GM18499 (cell line): Measurements from ENCODE around the gene TRIM54.
"Not testable (repeated sequence)": the region's sequence is repeated elsewhere in the genome, so short reads cannot be mapped to it uniquely, and the experiment has no call there.

Experiments used
- ATAC-seq: cut with Tn5 transposase; IDR thresholded peaks from one replicate; pipeline ENCODE4 v1.9.1; 2021; ENCODE audit warnings: moderate number of reproducible peaks; ENCODE audit not compliant: insufficient read depth, unreplicated experiment

Gene TRIM54

GRCh38 chr2:27307545-27308358 lies 25.5 kb downstream of the TRIM54 start:
- ATAC-seq = no peak

- no peak for ATAC-seq
Measured at GRCh38 chr2:27308359-27308881, 26.2 kb downstream of the TRIM54 start, which contains the start of gene UCN. UCN (minus strand) TSS chr2:27308445; CDS start chr2:27307895, 550 bp downstream.

DNA sequence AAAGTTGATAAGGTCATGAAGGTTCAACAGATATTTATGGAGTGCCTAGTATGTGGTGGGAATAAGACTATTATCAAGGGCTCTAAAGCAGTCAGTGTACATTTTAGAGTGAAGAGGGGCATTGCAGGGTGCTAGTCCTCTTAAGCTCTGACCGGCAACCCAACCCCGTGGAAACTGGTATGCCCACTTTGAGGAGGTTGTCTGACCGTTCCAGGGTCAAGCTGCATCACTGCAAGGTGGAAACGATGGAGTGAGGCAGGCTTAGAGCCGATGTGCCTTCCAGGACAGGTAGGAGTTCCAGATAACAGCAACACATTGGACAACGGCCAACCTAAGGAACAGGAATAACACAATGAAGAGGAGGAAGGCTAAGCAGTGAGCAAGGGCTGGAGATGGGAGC lies 27.4 kb downstream of the TRIM54 start:
- no peak for ATAC-seq

DNA sequence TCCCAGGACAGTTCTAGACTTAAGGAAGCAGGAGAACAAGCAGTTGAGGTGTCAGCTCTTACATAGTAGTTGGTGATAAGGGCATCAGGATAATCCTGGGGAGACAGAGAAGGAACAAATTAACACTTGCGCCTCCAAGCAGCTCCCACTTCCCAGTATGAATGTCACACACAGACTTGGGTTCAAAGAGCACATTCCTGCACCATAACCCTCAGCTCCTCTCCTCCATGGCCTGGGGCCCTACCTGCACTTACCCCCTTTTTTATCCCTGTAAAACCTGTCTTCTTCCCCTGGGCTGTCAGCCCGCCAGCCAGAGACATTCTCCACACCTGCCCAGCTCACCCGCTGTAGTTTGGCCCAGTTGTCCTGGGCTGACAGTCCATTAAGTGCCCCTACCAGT lies 29.9 kb downstream of the TRIM54 start:
- no peak for ATAC-seq

DNA sequence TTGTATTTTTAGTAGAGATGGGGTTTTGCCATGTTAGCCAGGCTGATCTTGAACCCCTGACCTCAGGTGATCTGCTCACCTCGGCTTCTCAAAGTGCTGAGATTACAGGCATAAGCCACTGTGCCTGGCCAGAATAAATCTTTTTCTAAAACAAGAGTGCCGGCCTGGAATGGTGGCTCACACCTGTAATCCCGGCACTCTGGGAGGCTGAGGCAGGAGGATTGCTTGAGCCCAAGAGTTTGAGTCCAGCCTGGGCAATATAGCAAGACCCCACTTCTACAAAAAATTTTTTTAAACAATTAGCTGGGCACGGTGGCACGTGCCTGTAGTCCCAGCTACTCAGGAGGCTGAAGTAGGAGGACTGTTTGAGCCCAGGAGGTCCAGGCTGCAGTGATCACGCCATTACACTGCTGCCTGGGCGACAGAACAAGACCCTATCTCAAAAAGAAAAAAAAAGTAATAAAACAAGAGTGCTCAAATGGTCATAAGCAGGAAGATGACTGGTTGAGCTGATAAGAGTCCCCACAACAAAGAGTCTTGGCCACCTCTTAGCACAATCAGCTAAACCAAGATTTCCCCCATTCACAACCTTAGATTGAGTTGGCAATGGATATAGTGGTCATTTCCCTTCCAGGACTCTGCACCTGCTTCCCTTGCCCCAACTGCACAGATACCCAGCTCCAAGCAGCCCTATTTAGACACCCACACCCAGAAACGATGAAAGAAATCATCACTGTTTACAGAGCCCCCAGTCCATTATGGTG lies 31.8 kb downstream of the TRIM54 start:
- no peak for ATAC-seq

- no peak for ATAC-seq
Measured at GRCh38 chr2:27314709-27315108, 32.5 kb downstream of the TRIM54 start.

GRCh38 chr2:27315122-27315521 lies 32.9 kb downstream of the TRIM54 start:
- ATAC-seq = no peak

DNA sequence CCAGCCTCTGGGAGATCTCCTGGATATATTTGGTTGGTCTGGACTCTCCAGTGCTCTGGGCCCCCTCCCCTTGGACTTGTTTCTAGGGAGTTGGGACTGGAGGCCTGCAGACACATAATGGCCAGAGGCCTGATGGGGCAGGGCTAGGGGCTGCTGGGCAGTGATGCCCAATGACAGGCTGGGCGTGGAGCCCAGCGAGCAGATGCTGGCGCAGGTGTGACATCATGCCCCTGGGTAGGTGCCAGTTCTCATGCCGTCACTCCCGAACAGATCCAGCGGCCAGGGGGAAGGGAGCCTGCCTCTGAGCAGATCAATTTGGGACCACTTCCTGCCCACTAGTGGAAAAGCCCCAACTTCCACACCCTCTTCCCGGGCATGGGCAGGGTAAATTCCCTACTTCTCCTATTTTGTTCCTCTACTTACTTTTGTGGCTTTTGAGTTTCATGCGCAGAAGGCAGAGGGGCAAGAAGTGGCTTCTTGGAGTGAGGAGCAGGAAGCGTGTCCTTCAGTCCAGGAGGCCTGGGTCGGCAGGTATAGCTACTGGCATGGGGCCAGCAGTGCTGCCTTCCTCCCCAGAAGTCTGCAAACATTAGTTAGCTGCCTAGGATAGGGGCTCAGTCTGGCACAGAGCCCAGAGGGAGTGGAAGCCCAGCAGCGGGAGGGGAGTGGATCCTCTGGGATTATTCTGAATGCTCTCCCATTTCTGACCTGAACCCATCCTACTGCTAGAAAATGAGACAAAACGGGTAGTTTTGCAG lies 34.6 kb downstream of the TRIM54 start:
- no peak for ATAC-seq

GRCh38 chr2:27319839-27320238 lies 37.6 kb downstream of the TRIM54 start:
- ATAC-seq = not testable (repeated sequence)

DNA sequence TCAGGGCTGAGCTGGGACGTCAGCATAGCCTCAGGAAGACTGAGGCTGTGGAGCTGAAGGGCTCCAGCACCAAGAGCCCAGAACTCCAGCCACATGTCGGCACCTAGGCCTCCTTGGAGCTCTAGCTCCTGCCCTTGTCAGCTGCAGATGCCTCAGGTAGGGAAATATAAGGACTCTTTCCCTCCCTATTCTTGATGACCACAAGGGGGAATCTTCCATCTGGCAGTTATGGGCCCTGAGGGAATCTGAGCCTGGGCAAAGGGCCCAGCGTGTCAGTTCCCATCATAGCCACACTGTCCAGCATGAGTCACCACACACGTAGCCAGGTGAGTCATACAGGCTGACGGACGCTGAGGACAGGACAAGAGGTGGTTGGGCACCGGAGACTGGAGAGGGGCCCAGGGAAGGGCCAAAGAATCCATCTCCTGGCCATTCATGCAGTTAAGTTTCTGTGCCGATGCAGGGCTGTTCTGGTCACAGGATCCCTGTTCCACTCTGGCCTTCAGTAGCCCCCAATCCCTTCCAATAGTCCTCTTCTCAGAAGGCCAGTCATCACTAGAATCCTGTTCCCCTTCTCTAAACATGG lies 38.8 kb downstream of the TRIM54 start:
- no peak for ATAC-seq

GRCh38 chr2:27322301-27322765 lies 40.1 kb downstream of the TRIM54 start:
- ATAC-seq = no peak

DNA sequence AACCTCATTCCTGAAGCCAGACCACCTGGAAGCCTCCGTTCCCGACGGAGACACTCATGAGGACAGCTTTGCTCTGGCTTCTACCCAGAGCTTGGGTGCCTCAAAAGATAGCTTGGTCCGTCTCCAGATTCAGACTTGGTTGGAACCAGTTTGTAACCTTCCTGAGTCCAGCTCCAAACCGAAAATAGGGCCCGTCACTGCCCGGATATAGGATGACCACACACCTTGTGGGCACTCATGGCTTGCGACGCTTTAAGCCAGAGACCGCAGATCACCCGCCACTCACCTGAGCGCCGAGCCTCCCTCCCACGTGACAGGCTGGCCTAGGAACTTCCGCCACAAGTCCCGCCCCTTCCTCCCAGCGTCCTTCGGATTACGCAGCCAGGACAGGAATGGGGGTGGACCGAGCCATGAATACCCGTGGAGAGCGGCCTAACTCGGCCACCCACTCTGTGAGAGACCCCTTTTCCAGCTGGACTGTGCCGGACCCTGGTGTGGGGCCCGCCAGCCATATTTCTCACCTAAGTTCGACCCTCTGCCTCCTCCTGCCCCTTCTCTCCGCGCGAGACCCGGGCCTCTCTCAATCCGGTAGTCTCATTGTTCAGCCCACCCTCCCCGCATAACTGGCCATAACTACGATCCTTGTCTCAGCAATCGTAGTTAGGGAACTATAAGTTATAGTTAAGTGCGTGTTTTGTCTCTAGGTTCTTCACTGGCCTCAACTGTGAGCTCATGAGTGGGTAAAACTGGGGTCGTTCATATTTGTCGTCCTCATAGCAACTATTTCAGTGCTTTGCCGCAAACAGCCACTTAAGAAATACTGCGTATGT lies 40.8 kb downstream of the TRIM54 start, which contains the start of gene MPV17:
Gene MPV17 (minus strand): TSS at position 332 of the 830 bp plus-strand sequence. CDS start 580 bp downstream, outside the sequence.
- peak; percentile 59 for ATAC-seq

- ATAC-seq = no peak
Measured at GRCh38 chr2:27323596-27324285, 41.5 kb downstream of the TRIM54 start.

- no peak for ATAC-seq
Measured at GRCh38 chr2:27324720-27325119, 42.5 kb downstream of the TRIM54 start.

DNA sequence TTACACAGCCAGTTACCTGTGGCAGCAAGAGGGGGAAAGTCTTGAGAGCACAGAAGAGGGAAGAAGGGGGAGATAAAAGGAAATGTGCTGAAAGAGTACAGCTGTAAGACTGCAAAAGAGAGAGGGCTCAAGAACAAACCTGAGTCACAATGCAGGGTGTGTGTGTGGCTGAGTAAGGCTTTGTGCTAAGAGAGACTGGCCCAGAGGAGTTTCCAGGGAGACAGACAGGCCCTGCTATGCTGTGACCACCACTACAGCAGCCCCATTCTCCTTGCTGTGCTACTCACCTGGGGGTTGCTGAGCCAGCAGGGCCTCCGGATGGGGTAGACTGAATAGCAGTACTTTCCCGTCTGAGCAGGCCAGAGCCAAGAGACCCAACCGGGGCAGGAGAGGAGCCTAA lies 53.1 kb downstream of the TRIM54 start:
- no peak for ATAC-seq

DNA sequence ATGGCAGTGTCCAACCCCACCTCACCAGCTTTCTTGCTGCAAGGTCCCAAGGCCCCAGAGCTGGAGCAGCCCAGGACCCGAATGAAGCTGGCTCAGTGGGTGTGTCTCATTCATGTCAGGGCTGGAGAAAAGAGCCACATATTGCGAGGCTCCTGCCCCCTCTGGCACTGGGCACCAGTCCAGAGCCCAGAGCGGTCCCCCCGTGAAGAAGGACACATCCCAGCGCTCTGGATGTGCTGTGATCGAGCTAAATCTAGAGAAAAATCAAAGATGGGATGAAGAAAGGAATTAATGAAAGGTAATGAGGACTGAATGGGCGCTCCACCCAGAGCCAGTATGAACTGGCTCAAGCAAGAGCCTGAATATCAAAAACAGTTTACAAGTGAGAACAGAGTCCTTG lies 53.9 kb downstream of the TRIM54 start:
- ATAC-seq = no peak

GRCh38 chr2:27347641-27348040 lies 65.4 kb downstream of the TRIM54 start:
- ATAC-seq = no peak

DNA sequence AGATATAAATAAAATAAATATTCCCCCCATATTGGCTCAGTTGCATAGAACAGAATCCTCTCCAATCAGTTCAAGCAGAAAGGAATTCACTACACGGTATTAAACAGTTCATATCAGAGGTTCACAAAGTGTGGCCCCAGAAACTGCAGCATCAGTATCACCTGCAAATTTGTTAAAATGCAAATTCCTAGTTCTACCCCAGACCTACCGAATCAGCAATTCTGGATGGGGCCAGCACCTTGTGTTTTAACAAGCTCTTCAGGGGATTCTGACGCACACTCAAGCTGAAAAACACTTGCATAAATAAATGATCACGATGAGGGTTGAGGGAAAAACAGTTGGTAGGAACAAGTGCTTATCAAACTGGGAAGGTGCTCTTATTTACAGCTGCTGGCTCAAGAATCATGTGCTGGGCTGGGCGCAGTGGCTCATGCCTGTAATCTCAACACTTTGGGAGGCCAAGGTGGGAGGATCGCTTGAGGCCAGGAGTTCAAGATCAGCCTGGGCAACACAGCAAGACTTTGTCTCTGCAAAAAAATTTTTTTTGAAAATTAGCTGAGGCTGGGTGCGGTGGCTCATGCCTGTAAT lies 68.0 kb downstream of the TRIM54 start:
- ATAC-seq = no peak
